Neural progenitor cell (in vitro differentiated cells): ENCODE measurements around the gene CEACAM16. TPM values are rescaled to one million over a fixed set of nuclear protein-coding genes. Genes with fewer than 3 reads are reported as not detected.

Source experiments
- DNase-seq: peaks from one replicate; pipeline ENCODE4 v3.0.0-alpha.2; 2016; ENCODE audit warnings: low spot score
- H2AFZ ChIP-seq: fragments of 200-600 bp; sonication (generic); replicated peaks from 2 replicates; pipeline ENCODE4 v1.6.1; 2016; ENCODE audit warnings: antibody characterized with exemption
- H3F3A ChIP-seq: fragments of 200-600 bp; sonication (generic); 2 replicates; pipeline ENCODE4 v1.6.1; 2016; ENCODE audit warnings: antibody characterized with exemption, low read depth
- H3K27ac ChIP-seq: fragments of 200-600 bp; sonication (generic); 2 replicates; pipeline ENCODE4 v1.5.1; 2016; ENCODE audit warnings: mild to moderate bottlenecking
- H3K27me3 ChIP-seq: fragments of 200-600 bp; sonication (generic); 2 replicates; pipeline ENCODE4 v1.6.1; 2016; ENCODE audit warnings: mild to moderate bottlenecking, moderate library complexity
- H3K36me3 ChIP-seq: fragments of 200-600 bp; sonication (generic); 2 replicates; pipeline ENCODE4 v1.5.1; 2016
- H3K4me1 ChIP-seq: fragments of 200-600 bp; sonication (generic); 2 replicates; pipeline ENCODE4 v1.6.1; 2016; ENCODE audit warnings: mixed run types
- H3K4me2 ChIP-seq: fragments of 200-600 bp; sonication (generic); 2 replicates; pipeline ENCODE4 v1.6.1; 2016
- H3K4me3 ChIP-seq: fragments of 200-600 bp; sonication (generic); 2 replicates; pipeline ENCODE4 v1.5.1; 2016
- H3K79me2 ChIP-seq: fragments of 200-600 bp; sonication (generic); 2 replicates; pipeline ENCODE4 v1.6.1; 2016; ENCODE audit warnings: low read depth
- H3K9ac ChIP-seq: fragments of 200-600 bp; sonication (generic); 2 replicates; pipeline ENCODE4 v1.6.1; 2016
- H3K9me3 ChIP-seq: fragments of 200-600 bp; sonication (generic); 2 replicates; pipeline ENCODE4 v1.5.1; 2016; ENCODE audit warnings: low read depth
- H4K20me1 ChIP-seq: fragments of 200-600 bp; sonication (generic); 2 replicates; pipeline ENCODE4 v1.6.1; 2016; ENCODE audit warnings: low read depth
- H3K27ac Mint-ChIP-seq: 3 replicates; pipeline ENCODE4 v1.8.0; 2021; ENCODE audit warnings: mixed read lengths
- H3K27me3 Mint-ChIP-seq: 2 replicates; pipeline ENCODE4 v1.8.0; 2022; ENCODE audit warnings: low read depth, mild to moderate bottlenecking, inconsistent platforms, moderate library complexity, mixed read lengths; ENCODE audit not compliant: insufficient read depth
- H3K36me3 Mint-ChIP-seq: 3 replicates; pipeline ENCODE4 v1.8.0; 2021; ENCODE audit warnings: mixed read lengths
- H3K4me1 Mint-ChIP-seq: 3 replicates; pipeline ENCODE4 v1.8.0; 2021; ENCODE audit warnings: mixed read lengths
- H3K4me3 Mint-ChIP-seq: 3 replicates; pipeline ENCODE4 v1.8.0; 2021; ENCODE audit warnings: mild to moderate bottlenecking, moderate library complexity, mixed read lengths
- H3K9me3 Mint-ChIP-seq: 3 replicates; pipeline ENCODE4 v1.8.0; 2020; ENCODE audit warnings: mixed read lengths
- EZH2 ChIP-seq: fragments of 200-600 bp; sonication (generic); IDR thresholded peaks from 2 replicates; pipeline ENCODE4 v1.6.1; 2017; ENCODE audit warnings: antibody characterized with exemption, mild to moderate bottlenecking, moderate library complexity
- EZH2phosphoT487 ChIP-seq: fragments of 200-600 bp; sonication (generic); IDR thresholded peaks from 2 replicates; pipeline ENCODE4 v1.6.1; 2017; ENCODE audit warnings: antibody characterized with exemption
- total RNA-seq: library from RNA; depleted of rRNA; stranded (reverse); fragments of >200 nt; gene quantifications from 2 replicates; pipeline ENCODE4 v1.2.3, GENCODE V29; 2015; ENCODE audit warnings: low replicate concordance
- TF ChIP-seq, protein P1 (sequence below): fragments of 200-600 bp; sonication (generic); IDR thresholded peaks from 2 replicates; pipeline ENCODE4 v1.5.1; 2017; ENCODE audit warnings: antibody characterized with exemption, mild to moderate bottlenecking

Gene CEACAM16
- total RNA-seq, 1 donor from 2014 or later, result not detected

- Histone ChIP-seq H4K20me1 (no peaks in the 10 kb centered on the region), H3K36me3 (no peaks in the 10 kb centered on the region), H3K9me3 (no peaks in the 10 kb centered on the region), H3K4me3 (no peak overlapping the region), H3K4me2 (no peak overlapping the region), H3K27me3 (no peaks in the 10 kb centered on the region), H3K9ac (no peak overlapping the region), H3K27ac (no peak overlapping the region), H3F3A (no peaks in the 10 kb centered on the region), H3K4me1 (no peaks in the 10 kb centered on the region), H3K79me2 (no peaks in the 10 kb centered on the region), H2AFZ (no peak overlapping the region)
- Mint-ChIP-seq H3K27ac (no peak overlapping the region), H3K9me3 (no peaks in the 10 kb centered on the region), H3K4me3 (no peak overlapping the region), H3K4me1 (peaks cover 15% of the 10 kb centered on the region), H3K27me3 (peaks cover 17% of the 10 kb centered on the region), H3K36me3 (no peaks in the 10 kb centered on the region)
- TF ChIP-seq, protein P1, sequence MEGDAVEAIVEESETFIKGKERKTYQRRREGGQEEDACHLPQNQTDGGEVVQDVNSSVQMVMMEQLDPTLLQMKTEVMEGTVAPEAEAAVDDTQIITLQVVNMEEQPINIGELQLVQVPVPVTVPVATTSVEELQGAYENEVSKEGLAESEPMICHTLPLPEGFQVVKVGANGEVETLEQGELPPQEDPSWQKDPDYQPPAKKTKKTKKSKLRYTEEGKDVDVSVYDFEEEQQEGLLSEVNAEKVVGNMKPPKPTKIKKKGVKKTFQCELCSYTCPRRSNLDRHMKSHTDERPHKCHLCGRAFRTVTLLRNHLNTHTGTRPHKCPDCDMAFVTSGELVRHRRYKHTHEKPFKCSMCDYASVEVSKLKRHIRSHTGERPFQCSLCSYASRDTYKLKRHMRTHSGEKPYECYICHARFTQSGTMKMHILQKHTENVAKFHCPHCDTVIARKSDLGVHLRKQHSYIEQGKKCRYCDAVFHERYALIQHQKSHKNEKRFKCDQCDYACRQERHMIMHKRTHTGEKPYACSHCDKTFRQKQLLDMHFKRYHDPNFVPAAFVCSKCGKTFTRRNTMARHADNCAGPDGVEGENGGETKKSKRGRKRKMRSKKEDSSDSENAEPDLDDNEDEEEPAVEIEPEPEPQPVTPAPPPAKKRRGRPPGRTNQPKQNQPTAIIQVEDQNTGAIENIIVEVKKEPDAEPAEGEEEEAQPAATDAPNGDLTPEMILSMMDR, result no peak
- TF ChIP-seq EZH2 (no peak), EZH2phosphoT487 (no peak)
- no peak for DNase-seq
Observed at GRCh38 chr19:44680536-44680935, 18.4 kb upstream of the CEACAM16 start.

- Histone ChIP-seq H3K4me2 (no peak overlapping the region), H3K79me2 (no peaks in the 10 kb centered on the region), H3K36me3 (no peaks in the 10 kb centered on the region), H3K4me3 (no peak overlapping the region), H3K9me3 (no peaks in the 10 kb centered on the region), H4K20me1 (no peaks in the 10 kb centered on the region), H3K4me1 (no peaks in the 10 kb centered on the region), H2AFZ (no peak overlapping the region), H3K27me3 (no peaks in the 10 kb centered on the region), H3K9ac (no peak overlapping the region), H3K27ac (no peak overlapping the region), H3F3A (no peaks in the 10 kb centered on the region)
- H3K27me3 Mint-ChIP-seq, result peaks cover 17% of the 10 kb centered on the region
- H3K36me3 Mint-ChIP-seq, result no peaks in the 10 kb centered on the region
- no peak overlapping the region for H3K4me3 Mint-ChIP-seq
- H3K9me3 Mint-ChIP-seq, result no peaks in the 10 kb centered on the region
- peaks cover 12% of the 10 kb centered on the region for H3K4me1 Mint-ChIP-seq
- no peak for TF ChIP-seq EZH2
- TF ChIP-seq, protein P1, result no peak
- TF ChIP-seq EZH2phosphoT487, result no peak
- no peak overlapping the region for H3K27ac Mint-ChIP-seq
- DNase-seq, result no peak
Observed at GRCh38 chr19:44681992-44682790, 16.8 kb upstream of the CEACAM16 start.

GRCh38 chr19:44682807-44683206, 16.1 kb upstream of the CEACAM16 start:
- DNase-seq, result no peak
- Histone ChIP-seq H3K9ac (no peak overlapping the region), H3K27me3 (no peaks in the 10 kb centered on the region), H2AFZ (no peak overlapping the region), H3K4me2 (no peak overlapping the region), H4K20me1 (no peaks in the 10 kb centered on the region), H3K36me3 (no peaks in the 10 kb centered on the region), H3K4me1 (no peaks in the 10 kb centered on the region), H3F3A (no peaks in the 10 kb centered on the region), H3K9me3 (no peaks in the 10 kb centered on the region), H3K27ac (no peak overlapping the region), H3K4me3 (no peak overlapping the region), H3K79me2 (no peaks in the 10 kb centered on the region)
- Mint-ChIP-seq H3K4me3 (no peak overlapping the region), H3K9me3 (no peaks in the 10 kb centered on the region), H3K27ac (no peak overlapping the region), H3K27me3 (peaks cover 15% of the 10 kb centered on the region), H3K4me1 (peaks cover 8% of the 10 kb centered on the region), H3K36me3 (no peaks in the 10 kb centered on the region)
- TF ChIP-seq, protein P1, result no peak
- no peak for TF ChIP-seq EZH2phosphoT487
- no peak for TF ChIP-seq EZH2
